K562 (cell line): Measurements from ENCODE around the gene OR1D5. TPM values are rescaled to one million over a fixed set of nuclear protein-coding genes. Genes with fewer than 3 reads are reported as not detected.

Source experiments
- ATAC-seq: fragments of 200-7000 bp; cut with Tn5 transposase; 3 replicates; pipeline ENCODE4 v1.9.1; 2020; ENCODE audit warnings: moderate library complexity
- BruUV-seq: library from RNA; stranded (reverse); fragments of 400-500 nt; replicated peaks from 2 replicates; lab custom pipeline; 2021; lab: Mats Ljungman, UMichigan
- CTCF ChIA-PET: fragments of 300-600 bp; formaldehyde crosslinking; extraction: SDS; loops from one replicate; lab custom pipeline; 2021; ENCODE audit warnings: low intra/inter-chr PET ratio; lab: Yijun Ruan, JAX
- POLR2A ChIA-PET: fragments of 300-600, 350-650 bp; sonication (Branson Sonifier 250); formaldehyde crosslinking; extraction: SDS; loops from one replicate; lab custom pipeline; 2021; ENCODE audit warnings: antibody characterized with exemption, inconsistent platforms; lab: Yijun Ruan, JAX
- DNase-seq, 4 experiments: peaks; one replicate each; pipeline versions ENCODE4 v3.0.0 to v3.0.0-alpha.2; 2011 to 2018; ENCODE audit warnings: low spot score in 3 of 4, mixed read lengths in 3 of 4; ENCODE audit errors: extremely low read depth in 1 of 4
- FAIRE-seq: peaks from 2 replicates; lab custom pipeline; 2011; peaks lifted over from hg19 to GRCh38; lab: Jason Lieb, UNC
- H2AFZ ChIP-seq: 2 replicates; pipeline ENCODE4 v1.6.0; 2011; ENCODE audit warnings: low read depth, low read length, control low read depth, inconsistent platforms
- H3K27ac ChIP-seq: fragments of 200-600 bp; 3 replicates; pipeline ENCODE4 v1.8.0; 2011; ENCODE audit warnings: low read depth, mild to moderate bottlenecking, control low read depth, inconsistent platforms, low read length, moderate library complexity, mixed read lengths; ENCODE audit errors: extremely low read depth
- H3K27me3 ChIP-seq, 2 experiments: fragments of 300-600 bp in 1 of 2; 2 replicates in 1 of 2; 3 replicates in 1 of 2; pipeline versions ENCODE4 v1.6.0 to v1.8.0; 2011; ENCODE audit warnings: inconsistent platforms in 2 of 2, low read length in 2 of 2, mild to moderate bottlenecking in 1 of 2, mixed read lengths in 1 of 2, moderate library complexity in 1 of 2; ENCODE audit not compliant: control insufficient read depth in 2 of 2, insufficient read depth in 2 of 2
- H3K36me3 ChIP-seq: fragments of 300-600 bp; 3 replicates; pipeline ENCODE4 v1.8.0; 2011; ENCODE audit warnings: mild to moderate bottlenecking, low read length, inconsistent platforms; ENCODE audit not compliant: control insufficient read depth, insufficient read depth
- H3K4me1 ChIP-seq, 2 experiments: fragments of 200-600 bp in 1 of 2; replicated peaks in 1 of 2; 2 replicates in 1 of 2; 3 replicates in 1 of 2; pipeline versions ENCODE4 v1.5.1 to v1.8.0; 2011; ENCODE audit warnings: inconsistent platforms in 2 of 2, low read length in 2 of 2, mild to moderate bottlenecking in 1 of 2, mixed read lengths in 1 of 2, moderate library complexity in 1 of 2; ENCODE audit not compliant: control insufficient read depth in 2 of 2, insufficient read depth in 2 of 2
- H3K4me2 ChIP-seq: 2 replicates; pipeline ENCODE4 v1.6.1; 2011; ENCODE audit warnings: low read length, control low read depth, inconsistent platforms, mixed read lengths; ENCODE audit not compliant: insufficient read depth
- H3K4me3 ChIP-seq: fragments of 200-600 bp; sonication (generic), shearing (Covaris generic); 2 replicates; pipeline ENCODE4 v1.5.1; 2016; ENCODE audit warnings: control low read depth, inconsistent platforms
- H3K79me2 ChIP-seq: fragments of 200-600 bp; 3 replicates; pipeline ENCODE4 v1.8.0; 2011; ENCODE audit warnings: low read length, inconsistent platforms; ENCODE audit not compliant: control insufficient read depth, insufficient read depth
- H3K9ac ChIP-seq, 2 experiments: 2 replicates each; pipeline versions ENCODE4 v1.6.0 to v1.6.1; 2011; ENCODE audit warnings: low read depth in 2 of 2, low read length in 2 of 2, control low read depth in 1 of 2, inconsistent platforms in 1 of 2, mild to moderate bottlenecking in 1 of 2, mixed read lengths in 1 of 2; ENCODE audit not compliant: insufficient read depth in 1 of 2
- H3K9me1 ChIP-seq: one replicate; pipeline ENCODE4 v1.6.0; 2011; ENCODE audit warnings: inconsistent platforms, mild to moderate bottlenecking, low read length, moderate library complexity; ENCODE audit not compliant: control insufficient read depth, insufficient read depth
- H3K9me3 ChIP-seq: replicated peaks from 2 replicates; pipeline ENCODE4 v1.5.1; 2011; ENCODE audit warnings: low read depth, low read length, inconsistent platforms; ENCODE audit not compliant: control insufficient read depth, insufficient read depth
- H4K20me1 ChIP-seq: replicated peaks from 2 replicates; pipeline ENCODE4 v1.6.1; 2011; ENCODE audit warnings: low read length, inconsistent platforms, mixed read lengths; ENCODE audit not compliant: control insufficient read depth, insufficient read depth
- CBFB ChIP-seq: sonication (generic); formaldehyde crosslinking; IDR thresholded peaks from 2 replicates; pipeline ENCODE4 v1.4.0; 2020; ENCODE audit warnings: mild to moderate bottlenecking, missing genetic modification reagents
- CBX3 ChIP-seq, 2 experiments: IDR thresholded peaks; 1 replicate in 1 of 2; 2 replicates in 1 of 2; pipeline ENCODE4 v1.6.1; 2012; ENCODE audit warnings: inconsistent platforms in 2 of 2, low read length in 2 of 2, borderline replicate concordance in 1 of 2, control low read depth in 1 of 2
- FOXM1 ChIP-seq, 2 experiments: fragments of 450-650 bp in 1 of 2; sonication (generic) in 1 of 2; formaldehyde crosslinking in 1 of 2; IDR thresholded peaks; 2 replicates each; pipeline versions ENCODE4 v1.6.1 to v1.9.0; 2017 to 2022; ENCODE audit warnings: low read depth in 2 of 2, mild to moderate bottlenecking in 2 of 2, missing genetic modification reagents in 1 of 2, moderate library complexity in 1 of 2
- HDAC1 ChIP-seq, 2 experiments: fragments of 450-650 bp; IDR thresholded peaks; 2 replicates each; pipeline ENCODE4 v1.6.1; 2016 to 2017; ENCODE audit warnings: inconsistent platforms in 1 of 2, mild to moderate bottlenecking in 1 of 2, moderate library complexity in 1 of 2
- HNRNPL ChIP-seq: fragments of 200-400 bp; formaldehyde crosslinking; IDR thresholded peaks from 2 replicates; pipeline ENCODE4 v1.6.1; 2017; ENCODE audit warnings: low read depth, mild to moderate bottlenecking, low read length
- RAD21 ChIP-seq, 2 experiments: fragments of 250-450 bp in 1 of 2; fragments of 450-650 bp in 1 of 2; sonication (Bioruptor Pico) in 1 of 2; formaldehyde crosslinking in 1 of 2; IDR thresholded peaks in 1 of 2; conservative IDR thresholded peaks in 1 of 2; 2 replicates each; pipeline versions ENCODE4 v1.4.0 to v1.8.0; 2020 to 2022; ENCODE audit warnings: mild to moderate bottlenecking in 2 of 2, moderate library complexity in 1 of 2
- RFX1 ChIP-seq: fragments of 450-650 bp; IDR thresholded peaks from 2 replicates; pipeline ENCODE4 v1.6.1; 2016; ENCODE audit warnings: mild to moderate bottlenecking, moderate library complexity
- STAT5B ChIP-seq: fragments of 250-450 bp; sonication (Bioruptor Pico); IDR thresholded peaks from 2 replicates; pipeline ENCODE4 v1.8.0; 2021; ENCODE audit warnings: mild to moderate bottlenecking, inconsistent platforms
- ZNF316 ChIP-seq: fragments of 450-650 bp; IDR thresholded peaks from 2 replicates; pipeline ENCODE4 v1.6.1; 2016
- WGBS: fragments of 100-300 bp; shearing (Covaris generic); methylation state at CpG from one replicate; pipeline ENCODE4 v1.1.6; 2016; ENCODE audit warnings: low coverage, mixed read lengths; ENCODE audit not compliant: insufficient coverage; ENCODE audit errors: missing lambda C conversion rate; 5-methylcytosine and 5-hydroxymethylcytosine counted together
- in situ Hi-C: fragments of 300-500 bp; cut with MboI; formaldehyde crosslinking; loops from 4 replicates; pipeline ENCODE4 v1.15.0; 2018; ENCODE audit warnings: inconsistent platforms, mixed read lengths
- intact Hi-C: fragments of 100-400 bp; cut with micrococcal nuclease; formaldehyde crosslinking; loops from 2 replicates; pipeline ENCODE4 v1.14.2; 2022
- polyA plus RNA-seq, 8 experiments: library from polyadenylated mRNA; depleted of rRNA in 4 of 8; stranded (reverse) in 5 of 8; unstranded in 3 of 8; fragments of >200 nt; fragmentation: Nextera tagmentation in 2 of 8; fragmentation: Illumina TruSeq in 1 of 8; extraction: Ambion mirVana in 2 of 8; extraction: Trizol in 1 of 8; gene quantifications; 2 replicates each; pipeline versions ENCODE4 v1.2.1 to v1.2.3, GENCODE V29; 2011 to 2014; ENCODE audit warnings: inconsistent platforms in 1 of 8, missing spikeins in 1 of 8
- total RNA-seq, 7 experiments: library from RNA; depleted of rRNA in 6 of 7; stranded (reverse); fragments of >200 nt in 6 of 7; fragmentation: Illumina TruSeq in 2 of 7; extraction: Trizol in 2 of 7; gene quantifications; 2 replicates each; pipeline versions ENCODE4 v1.2.1 to v1.2.3, GENCODE V29; 2011 to 2021; ENCODE audit warnings: low replicate concordance in 1 of 7
- TF ChIP-seq, protein P1 (sequence below), 3 experiments: IDR thresholded peaks in 2 of 3; conservative IDR thresholded peaks in 1 of 3; 2 replicates each; pipeline ENCODE4 v1.5.1; 2011 to 2012; ENCODE audit warnings: low read length in 3 of 3, mild to moderate bottlenecking in 3 of 3, control low read depth in 2 of 3, improper control_type of control experiment in 1 of 3, inconsistent platforms in 1 of 3, low read depth in 1 of 3, mixed read lengths in 1 of 3, moderate library complexity in 1 of 3; ENCODE audit not compliant: insufficient read depth in 2 of 3
- TF ChIP-seq, protein P2 (sequence below): IDR thresholded peaks from 2 replicates; pipeline ENCODE4 v1.6.1; 2016; ENCODE audit warnings: missing genetic modification characterization, missing compliant biosample characterization

Gene OR1D5
- total and polyA plus RNA-seq, 9 of the 15 experiments (the other 6 are each of a cell fraction or from before 2014, with no cell fraction given): not detected

DNA sequence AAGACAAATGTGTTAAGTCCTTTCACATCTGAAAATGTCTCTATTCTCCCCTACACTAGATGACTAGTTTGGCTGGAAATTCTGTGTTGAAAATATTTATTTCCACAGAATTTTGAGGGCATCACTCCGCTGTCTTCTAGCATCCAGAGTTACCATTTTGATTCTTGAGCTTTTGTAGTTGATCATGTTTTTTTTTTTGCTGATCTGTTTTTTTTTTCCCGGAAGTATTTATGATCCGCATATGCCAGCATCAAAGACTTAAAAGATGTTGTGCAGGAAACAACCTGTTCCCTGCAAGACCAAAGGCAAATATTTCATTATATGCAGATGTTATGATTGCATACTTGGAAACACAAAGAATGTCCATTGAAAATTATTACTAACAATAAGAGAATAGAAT is 16.7 kb downstream of the OR1D5 start:
- TF ChIP-seq RFX1: no peak
- peak; percentile 54 for TF ChIP-seq ZNF316
- H3K27me3 ChIP-seq: 0 out of 5 replicates have a peak, but pooled peaks cover 0 to 5% of the 10 kb centered on the region in 2 experiments
- H3K9ac ChIP-seq: no peak overlapping the region
- no peak for DNase-seq
- no peaks in the 10 kb centered on the region for H3K9me3 ChIP-seq
- FAIRE-seq: no peak
- H3K36me3 ChIP-seq: no peaks in the 10 kb centered on the region
- H3K9me1 ChIP-seq: no peaks in the 10 kb centered on the region
- in situ Hi-C loops: no loop called here
- intact Hi-C loops: loop anchor here (10.0 kb wide), 1 partner anchor 638 kb away; no protein-coding TSS in a partner anchor
- ATAC-seq: no peak
- no peak overlapping the region for H3K4me2 ChIP-seq
- CTCF ChIA-PET: no interaction called here
- BruUV-seq: no TSS peak
- no peaks in the 10 kb centered on the region for H3K79me2 ChIP-seq
- H2AFZ ChIP-seq: no peak overlapping the region
- H4K20me1 ChIP-seq: no peaks in the 10 kb centered on the region
- POLR2A ChIA-PET: no interaction called here
- H3K4me3 ChIP-seq: no peak overlapping the region
- 2% methylated on average over 3 of the region's 3 CpGs for WGBS
- H3K4me1 ChIP-seq: peaks cover 0 to 9% of the 10 kb centered on the region in 2 experiments; a peak in 2 of 5 replicates
- no peak overlapping the region for H3K27ac ChIP-seq

DNA sequence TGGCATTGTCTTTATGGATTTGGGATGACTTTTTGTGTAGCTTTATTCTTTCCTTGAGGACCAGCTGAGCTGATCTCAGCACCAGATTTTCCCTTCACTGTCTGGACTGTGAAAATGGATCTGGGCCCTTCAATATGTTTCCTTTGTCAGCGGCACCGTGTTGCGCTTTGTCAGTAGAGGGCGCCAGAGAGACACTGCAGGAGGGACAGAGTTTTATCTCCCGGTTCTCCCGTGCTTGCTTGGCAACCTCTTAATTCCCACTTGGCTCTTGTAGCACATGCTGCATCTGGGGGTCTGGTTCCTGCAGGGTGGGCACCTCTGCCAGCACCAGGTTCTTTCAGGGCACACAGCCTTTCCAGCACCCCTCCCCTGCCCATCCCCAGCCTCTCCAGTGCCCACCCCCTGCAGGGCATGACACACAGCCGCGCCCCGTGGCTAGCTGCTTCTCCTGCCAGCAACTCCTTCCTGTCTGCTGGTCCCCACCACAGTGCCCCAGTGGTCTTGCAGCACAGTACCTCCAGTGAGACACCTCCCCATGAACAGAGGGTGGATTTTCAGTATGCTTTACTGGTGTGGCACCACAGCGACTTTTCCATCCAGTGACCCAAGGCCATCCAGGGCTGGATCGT is 19.6 kb downstream of the OR1D5 start:
- WGBS: 2% methylated on average over 9 of the region's 11 CpGs
- DNase-seq (peak; percentile 13 to 34 (median 18)), FAIRE-seq (no peak), ATAC-seq (no peak)
- intact Hi-C loops: loop anchor here (10.0 kb wide), 1 partner anchor 641 kb away; no protein-coding TSS in a partner anchor
- ChIA-PET CTCF (no interaction called here), POLR2A (no interaction called here)
- Histone ChIP-seq H3K79me2 (no peaks in the 10 kb centered on the region), H2AFZ (no peak overlapping the region), H3K27me3 (no peaks in the 10 kb centered on the region; a peak in 2 of 5 replicates), H3K27ac (no peak overlapping the region), H3K4me3 (no peak overlapping the region), H3K9ac (no peak overlapping the region), H3K36me3 (no peaks in the 10 kb centered on the region), H3K4me1 (peaks cover 0 to 4% of the 10 kb centered on the region in 2 experiments; a peak in 2 of 5 replicates), H4K20me1 (no peaks in the 10 kb centered on the region), H3K4me2 (no peak overlapping the region), H3K9me3 (no peaks in the 10 kb centered on the region), H3K9me1 (no peaks in the 10 kb centered on the region)
- in situ Hi-C loops: no loop called here
- BruUV-seq: no TSS peak
- TF ChIP-seq, protein P1, sequence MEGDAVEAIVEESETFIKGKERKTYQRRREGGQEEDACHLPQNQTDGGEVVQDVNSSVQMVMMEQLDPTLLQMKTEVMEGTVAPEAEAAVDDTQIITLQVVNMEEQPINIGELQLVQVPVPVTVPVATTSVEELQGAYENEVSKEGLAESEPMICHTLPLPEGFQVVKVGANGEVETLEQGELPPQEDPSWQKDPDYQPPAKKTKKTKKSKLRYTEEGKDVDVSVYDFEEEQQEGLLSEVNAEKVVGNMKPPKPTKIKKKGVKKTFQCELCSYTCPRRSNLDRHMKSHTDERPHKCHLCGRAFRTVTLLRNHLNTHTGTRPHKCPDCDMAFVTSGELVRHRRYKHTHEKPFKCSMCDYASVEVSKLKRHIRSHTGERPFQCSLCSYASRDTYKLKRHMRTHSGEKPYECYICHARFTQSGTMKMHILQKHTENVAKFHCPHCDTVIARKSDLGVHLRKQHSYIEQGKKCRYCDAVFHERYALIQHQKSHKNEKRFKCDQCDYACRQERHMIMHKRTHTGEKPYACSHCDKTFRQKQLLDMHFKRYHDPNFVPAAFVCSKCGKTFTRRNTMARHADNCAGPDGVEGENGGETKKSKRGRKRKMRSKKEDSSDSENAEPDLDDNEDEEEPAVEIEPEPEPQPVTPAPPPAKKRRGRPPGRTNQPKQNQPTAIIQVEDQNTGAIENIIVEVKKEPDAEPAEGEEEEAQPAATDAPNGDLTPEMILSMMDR (IDR thresholded peaks at IDR 0.05 in 2 of 3, conservative IDR thresholded peaks at IDR 0.05 in 1 of 3; ENCODE audit: insufficient read depth in 2 of 3, low read depth in 1 of 3, low read length in 3 of 3): peak; percentile 40 to 58 (median 45); a peak in 5 of 6 replicates
- TF ChIP-seq RAD21 (CRISPR knock-in tag; conservative IDR thresholded peaks at IDR 0.05 in 1 of 2, IDR thresholded peaks at IDR 0.05 in 1 of 2) (peak in 1 of 2 experiments; percentile 28; a peak in 1 of 4 replicates), HDAC1 (IDR thresholded peaks at IDR 0.05) (no peak), HNRNPL (no peak), FOXM1 (IDR thresholded peaks at IDR 0.05; ENCODE audit: low read depth) (no peak), FOXM1 (CRISPR knock-in tag; IDR thresholded peaks at IDR 0.05; ENCODE audit: low read depth) (no peak), CBX3 (IDR thresholded peaks at IDR 0.05; ENCODE audit: borderline replicate concordance in 1 of 2, low read length in 2 of 2) (0 out of 3 replicates have a peak, but pooled peaks of 1 of the 2 experiments have one; percentile 26), CBFB (CRISPR knock-in tag) (no peak), STAT5B (CRISPR knock-in tag) (no peak)
- TF ChIP-seq, protein P2, sequence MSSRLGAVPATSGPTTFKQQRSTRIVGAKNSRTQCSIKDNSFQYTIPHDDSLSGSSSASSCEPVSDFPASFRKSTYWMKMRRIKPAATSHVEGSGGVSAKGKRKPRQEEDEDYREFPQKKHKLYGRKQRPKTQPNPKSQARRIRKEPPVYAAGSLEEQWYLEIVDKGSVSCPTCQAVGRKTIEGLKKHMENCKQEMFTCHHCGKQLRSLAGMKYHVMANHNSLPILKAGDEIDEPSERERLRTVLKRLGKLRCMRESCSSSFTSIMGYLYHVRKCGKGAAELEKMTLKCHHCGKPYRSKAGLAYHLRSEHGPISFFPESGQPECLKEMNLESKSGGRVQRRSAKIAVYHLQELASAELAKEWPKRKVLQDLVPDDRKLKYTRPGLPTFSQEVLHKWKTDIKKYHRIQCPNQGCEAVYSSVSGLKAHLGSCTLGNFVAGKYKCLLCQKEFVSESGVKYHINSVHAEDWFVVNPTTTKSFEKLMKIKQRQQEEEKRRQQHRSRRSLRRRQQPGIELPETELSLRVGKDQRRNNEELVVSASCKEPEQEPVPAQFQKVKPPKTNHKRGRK (tag): no peak
